Measurements from ENCODE around the gene ITPA. TPM values are rescaled to one million over a fixed set of nuclear protein-coding genes. Genes with fewer than 3 reads are reported as not detected.
"Not testable (repeated sequence)": the region's sequence is repeated elsewhere in the genome, so short reads cannot be mapped to it uniquely, and the experiment has no call there.

ITPA gene
- total and polyA plus RNA-seq, 2 experiments from 2014 or later, result 57.5 to 81.7 TPM

- Histone ChIP-seq H4K20me1 (replicated peaks; ENCODE audit: insufficient read depth) (peaks cover 3% of the 10 kb centered on the region; the same call in 1 of the 2 replicates), H3K27me3 (ENCODE audit: insufficient read depth) (no peaks in the 10 kb centered on the region), H2AFZ (no peak overlapping the region), H3K4me3 (no peak overlapping the region), H3K79me2 (replicated peaks; ENCODE audit: insufficient read depth) (peaks cover 14% of the 10 kb centered on the region), H3K36me3 (ENCODE audit: insufficient read depth) (no peaks in the 10 kb centered on the region), H3F3A (replicated peaks; ENCODE audit: low read depth) (no peaks in the 10 kb centered on the region), H3K4me2 (no peak overlapping the region), H3K9me2 (ENCODE audit: insufficient read depth) (no peaks in the 10 kb centered on the region), H3K4me1 (ENCODE audit: insufficient read depth) (peaks cover 3% of the 10 kb centered on the region; the same call in 1 of the 2 replicates), H3K27ac (ENCODE audit: low read depth) (no peak overlapping the region)
- DNase-seq (ENCODE audit: low spot score) (no peak), ATAC-seq (no peak)
- peaks cover 2% of the 10 kb centered on the region for H3K27me3 Mint-ChIP-seq (ENCODE audit: insufficient read depth, low read depth, poor library complexity)
- no peaks in the 10 kb centered on the region for H3K36me3 Mint-ChIP-seq (ENCODE audit: low read depth)
- H3K4me1 Mint-ChIP-seq, result peaks cover 7% of the 10 kb centered on the region; the same call in 2 of the 3 replicates
- H3K27ac Mint-ChIP-seq, result no peak overlapping the region
- H3K4me3 Mint-ChIP-seq, result no peak overlapping the region
- no peaks in the 10 kb centered on the region for H3K9me3 Mint-ChIP-seq
- TF ChIP-seq ZNF331 (CRISPR knock-in tag; IDR thresholded peaks at IDR 0.05; ENCODE audit: low read depth) (no peak), ETS1 (IDR thresholded peaks at IDR 0.05) (no peak), EZH2phosphoT487 (IDR thresholded peaks at IDR 0.05; ENCODE audit: unreplicated experiment) (no peak)
Observed at GRCh38 chr20:3180319-3180718, 29.0 kb upstream of the ITPA start.

- no peaks in the 10 kb centered on the region for H3K9me3 Mint-ChIP-seq
- Histone ChIP-seq H3K27ac (ENCODE audit: low read depth) (no peak overlapping the region), H3K79me2 (replicated peaks; ENCODE audit: insufficient read depth) (peaks cover 5% of the 10 kb centered on the region), H3K27me3 (ENCODE audit: insufficient read depth) (no peaks in the 10 kb centered on the region), H4K20me1 (replicated peaks; ENCODE audit: insufficient read depth) (peaks cover 3% of the 10 kb centered on the region; the same call in 1 of the 2 replicates), H3K9me2 (ENCODE audit: insufficient read depth) (no peaks in the 10 kb centered on the region), H2AFZ (no peak overlapping the region), H3F3A (replicated peaks; ENCODE audit: low read depth) (no peaks in the 10 kb centered on the region), H3K4me3 (no peak overlapping the region), H3K4me2 (no peak overlapping the region), H3K4me1 (ENCODE audit: insufficient read depth) (no peaks in the 10 kb centered on the region), H3K36me3 (ENCODE audit: insufficient read depth) (no peaks in the 10 kb centered on the region)
- no peaks in the 10 kb centered on the region for H3K36me3 Mint-ChIP-seq (ENCODE audit: low read depth)
- H3K4me3 Mint-ChIP-seq, result no peak overlapping the region
- H3K4me1 Mint-ChIP-seq, result peaks cover 5% of the 10 kb centered on the region; the same call in 2 of the 3 replicates
- ATAC-seq (no peak), DNase-seq (ENCODE audit: low spot score) (no peak)
- H3K27ac Mint-ChIP-seq, result no peak overlapping the region
- TF ChIP-seq CREB1 (CRISPR knock-in tag; IDR thresholded peaks at IDR 0.05; ENCODE audit: low read depth) (no peak), JUNB (IDR thresholded peaks at IDR 0.05; ENCODE audit: unreplicated experiment) (no peak), POLR2AphosphoS5 (IDR thresholded peaks at IDR 0.05; ENCODE audit: low read depth) (no peak), REST (IDR thresholded peaks at IDR 0.05; ENCODE audit: unreplicated experiment) (no peak), EZH2phosphoT487 (IDR thresholded peaks at IDR 0.05; ENCODE audit: unreplicated experiment) (no peak), NANOG (IDR thresholded peaks at IDR 0.05; ENCODE audit: borderline replicate concordance) (no peak), CTCF (conservative IDR thresholded peaks at IDR 0.05; ENCODE audit: low read depth in 2 of 2) (no peak), ETS1 (IDR thresholded peaks at IDR 0.05) (no peak), EZH2 (IDR thresholded peaks at IDR 0.05; ENCODE audit: low read depth, unreplicated experiment) (no peak), ZNF331 (CRISPR knock-in tag; IDR thresholded peaks at IDR 0.05; ENCODE audit: low read depth) (no peak)
- H3K27me3 Mint-ChIP-seq (ENCODE audit: insufficient read depth, low read depth, poor library complexity), result peaks cover 2% of the 10 kb centered on the region
Observed at GRCh38 chr20:3181270-3181669, 28.0 kb upstream of the ITPA start.

- not testable (repeated sequence) for H3K27ac ChIP-seq (ENCODE audit: low read depth); H3K4me1 ChIP-seq (ENCODE audit: insufficient read depth); H3F3A ChIP-seq (replicated peaks; ENCODE audit: low read depth); H4K20me1 ChIP-seq (replicated peaks; ENCODE audit: insufficient read depth); H3K36me3 Mint-ChIP-seq (ENCODE audit: low read depth); ATAC-seq; H3K4me2 ChIP-seq; H3K9me2 ChIP-seq (ENCODE audit: insufficient read depth); H3K79me2 ChIP-seq (replicated peaks; ENCODE audit: insufficient read depth); H3K27me3 ChIP-seq (ENCODE audit: insufficient read depth); H3K4me3 Mint-ChIP-seq; H3K9me3 Mint-ChIP-seq; H3K27me3 Mint-ChIP-seq (ENCODE audit: insufficient read depth, low read depth, poor library complexity); H3K36me3 ChIP-seq (ENCODE audit: insufficient read depth); H2AFZ ChIP-seq; H3K27ac Mint-ChIP-seq; H3K4me1 Mint-ChIP-seq; H3K4me3 ChIP-seq; DNase-seq (ENCODE audit: low spot score)
Observed at GRCh38 chr20:3182429-3182828, 26.9 kb upstream of the ITPA start.

Measured in GM23338 (cell line).